ENCODE measurements around the gene RUFY4.

The RUFY4 gene

DNA sequence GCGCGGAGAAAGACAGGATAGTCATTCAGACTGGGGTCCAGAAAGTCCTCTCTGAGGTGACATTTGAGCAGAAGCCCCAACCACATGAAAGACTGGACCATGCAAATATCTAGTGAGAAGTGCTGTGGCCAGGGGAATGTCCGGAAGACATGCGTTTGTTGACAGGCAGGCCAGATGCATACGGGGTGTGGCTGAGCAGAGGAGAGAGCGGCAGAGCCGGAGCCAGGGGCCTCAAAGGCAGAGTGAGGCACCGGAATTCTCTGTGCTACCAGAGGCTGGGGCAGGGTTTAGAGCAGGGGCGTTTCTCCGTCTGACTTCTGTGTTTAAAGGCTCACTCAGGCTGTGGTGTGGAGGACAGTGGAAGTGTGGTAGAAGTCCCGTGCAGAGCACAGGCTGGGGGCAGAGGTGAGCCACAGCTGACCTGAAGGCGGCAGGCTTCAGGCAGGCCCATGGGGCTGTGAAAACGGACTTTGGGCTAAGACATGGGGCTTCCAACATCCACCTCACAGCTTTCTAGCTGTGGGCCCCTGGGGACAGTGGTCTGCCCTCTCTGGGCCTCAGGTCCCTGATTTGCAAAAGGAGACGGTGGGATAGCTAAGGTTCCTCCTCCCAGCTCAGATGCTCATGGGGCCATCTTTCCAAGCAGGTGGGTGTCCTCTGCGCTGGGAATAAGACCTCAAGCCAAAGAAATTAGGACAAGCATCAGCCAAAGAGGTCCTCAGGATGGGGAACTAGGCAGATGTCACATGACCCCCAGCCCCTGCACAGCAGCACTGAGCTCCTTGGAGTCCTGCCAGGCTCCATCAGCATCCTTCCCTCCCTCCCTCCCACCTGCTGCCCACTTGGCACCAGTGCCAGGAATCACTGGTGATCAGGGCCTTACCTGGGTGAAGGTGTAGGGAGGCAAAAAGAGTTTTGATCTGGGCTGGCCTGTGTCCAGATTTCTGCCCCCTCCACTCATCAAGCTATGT is 11.2 kb downstream of the RUFY4 start:
- no peak for TF ChIP-seq CTCF (IDR thresholded peaks at IDR 0.05; ENCODE audit: low read depth, low read length)

DNA sequence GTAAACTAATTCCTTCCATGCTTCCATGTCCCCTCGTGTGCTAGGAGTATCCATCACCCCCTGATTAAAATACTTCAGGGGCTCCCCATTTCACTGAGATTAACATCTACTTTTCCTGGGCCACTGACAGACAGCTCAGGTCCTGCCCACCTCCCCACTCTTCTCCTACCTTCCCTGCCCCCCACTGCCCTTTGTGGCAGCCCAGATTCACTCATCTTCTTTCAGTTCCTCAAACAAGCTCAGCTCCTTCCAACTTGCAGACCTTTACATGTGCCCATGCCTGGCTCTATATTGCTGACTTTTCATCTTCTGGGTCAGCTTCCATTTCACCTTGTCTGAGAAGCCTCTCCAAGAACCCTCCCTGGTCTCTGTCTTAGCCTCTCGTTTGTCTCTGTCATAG is 12.0 kb downstream of the RUFY4 start:
- no peak overlapping the region for H3K4me3 ChIP-seq (ENCODE audit: low read depth, low read length)
- TF ChIP-seq CTCF (IDR thresholded peaks at IDR 0.05; ENCODE audit: low read depth, low read length) = no peak

More for the DNA sequence above, 11.2 kb downstream of the RUFY4 start:
- H3K4me3 ChIP-seq (ENCODE audit: low read depth, low read length) = no peak overlapping the region

DNA sequence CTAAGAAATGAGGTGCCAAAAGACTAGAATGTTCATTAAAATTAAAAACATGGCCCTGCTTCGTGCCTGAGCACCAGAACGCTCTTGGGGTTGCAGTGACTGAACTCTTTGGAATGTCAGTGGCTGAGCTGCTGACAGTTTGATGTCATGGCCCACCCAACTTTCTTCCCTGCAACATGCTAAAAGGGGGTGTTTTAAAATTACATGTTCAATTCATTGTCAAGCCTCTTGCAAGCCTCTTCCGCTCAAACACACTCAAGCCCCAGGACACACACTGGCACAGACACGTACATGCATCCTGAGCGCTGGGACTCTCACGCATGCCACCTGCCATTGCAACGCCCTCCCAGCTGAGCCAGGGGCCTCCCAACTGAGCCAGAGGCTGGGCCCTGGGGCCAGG is 12.6 kb downstream of the RUFY4 start:
- no peak for TF ChIP-seq CTCF (IDR thresholded peaks at IDR 0.05; ENCODE audit: low read depth, low read length)
- H3K4me3 ChIP-seq (ENCODE audit: low read depth, low read length) = no peak overlapping the region

DNA sequence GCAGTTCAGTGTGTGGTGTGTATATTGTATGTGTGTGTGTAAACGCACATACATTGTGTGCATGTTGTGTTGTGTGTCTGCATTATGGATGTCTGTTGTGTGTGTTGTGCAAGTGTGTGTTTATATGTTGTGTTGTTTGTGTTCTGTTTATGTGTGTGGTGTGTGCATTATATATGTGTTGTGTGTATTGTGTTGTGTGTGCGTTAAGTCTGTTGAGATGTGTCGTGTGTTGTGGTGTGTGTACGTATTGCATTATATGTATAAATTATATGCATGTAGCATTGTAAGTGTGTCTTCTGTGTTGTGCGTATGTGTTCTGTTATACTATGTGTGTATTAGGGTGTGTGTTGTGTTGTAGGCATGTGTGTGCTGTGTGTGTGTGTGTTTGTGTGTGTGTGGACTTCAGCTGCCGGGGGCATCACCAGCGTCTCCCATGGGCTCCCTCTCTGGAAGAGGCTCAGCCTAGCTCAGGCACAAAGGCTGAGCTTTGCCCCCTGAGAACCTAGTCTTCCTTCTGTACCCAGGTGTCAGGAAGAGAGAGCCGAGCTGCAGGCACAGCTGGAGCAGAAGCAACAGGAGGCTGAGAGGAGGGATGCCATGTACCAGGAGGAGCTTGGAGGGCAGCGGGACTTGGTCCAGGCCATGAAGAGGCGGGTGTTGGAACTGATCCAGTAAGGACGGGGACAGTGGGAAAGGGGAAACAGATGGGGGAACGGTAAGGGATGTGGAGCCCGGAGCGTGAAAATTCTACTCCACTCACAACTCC is 13.7 kb downstream of the RUFY4 start:
- H3K4me3 ChIP-seq (ENCODE audit: low read depth, low read length) = no peak overlapping the region
- TF ChIP-seq CTCF (IDR thresholded peaks at IDR 0.05; ENCODE audit: low read depth, low read length) = no peak

GRCh38 chr2:218083352-218083676 is 14.3 kb downstream of the RUFY4 start:
- no peak overlapping the region for H3K4me3 ChIP-seq (ENCODE audit: low read depth, low read length)
- TF ChIP-seq CTCF (IDR thresholded peaks at IDR 0.05; ENCODE audit: low read depth, low read length) = no peak

GRCh38 chr2:218086478-218086877 is 17.4 kb downstream of the RUFY4 start:
- no peak for TF ChIP-seq CTCF (IDR thresholded peaks at IDR 0.05; ENCODE audit: low read depth, low read length)
- H3K4me3 ChIP-seq (ENCODE audit: low read depth, low read length) = no peak overlapping the region

DNA sequence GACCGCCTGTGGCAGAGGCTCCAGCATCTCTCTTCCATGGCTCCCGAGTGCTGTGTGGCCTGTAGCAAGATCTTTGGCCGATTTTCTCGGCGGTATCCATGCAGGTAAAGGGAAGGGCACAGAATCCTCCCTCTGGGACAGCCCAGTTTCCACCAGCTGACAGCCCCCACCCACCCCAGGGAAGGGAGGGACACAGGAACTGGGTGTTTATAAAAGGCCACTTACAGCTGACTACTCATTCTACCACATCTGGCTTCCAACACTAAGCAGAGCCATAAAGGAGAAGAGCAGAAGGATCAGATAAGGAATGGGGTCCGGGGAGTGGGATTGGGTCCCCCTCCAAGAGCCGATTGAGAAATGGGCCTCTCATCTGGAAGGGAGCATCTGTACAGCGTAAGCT is 20.2 kb downstream of the RUFY4 start:
- TF ChIP-seq CTCF (IDR thresholded peaks at IDR 0.05; ENCODE audit: low read depth, low read length) = no peak
- no peak overlapping the region for H3K4me3 ChIP-seq (ENCODE audit: low read depth, low read length)
